Right lobe of liver (tissue), 4 donors: ENCODE data around the gene SURF1.

Source experiments
- POLR2A ChIP-seq: fragments of 450-650 bp; IDR thresholded peaks from one replicate; pipeline ENCODE4 v1.6.1; 2017; ENCODE audit warnings: antibody characterized with exemption, mild to moderate bottlenecking
- TF ChIP-seq, protein P1 (sequence below), 4 donors: fragments of 200-600 bp in 3 of 4; fragments of 450-650 bp in 1 of 4; IDR thresholded peaks; one replicate each; pipeline versions ENCODE4 v1.5.1 to v1.8.0; 2016 to 2022; ENCODE audit warnings: antibody characterized with exemption in 4 of 4, mild to moderate bottlenecking in 2 of 4
- donor health status: DM: no; HTN: no; CAD: no.
- donor health status: DM: no; HTN: no; CAD: no.
- donor health status: DM: no; HTN: yes; CAD: no.

GRCh38 chr9:133387680-133388079, 31.4 kb upstream of the SURF1 start:
- TF ChIP-seq, protein P1, sequence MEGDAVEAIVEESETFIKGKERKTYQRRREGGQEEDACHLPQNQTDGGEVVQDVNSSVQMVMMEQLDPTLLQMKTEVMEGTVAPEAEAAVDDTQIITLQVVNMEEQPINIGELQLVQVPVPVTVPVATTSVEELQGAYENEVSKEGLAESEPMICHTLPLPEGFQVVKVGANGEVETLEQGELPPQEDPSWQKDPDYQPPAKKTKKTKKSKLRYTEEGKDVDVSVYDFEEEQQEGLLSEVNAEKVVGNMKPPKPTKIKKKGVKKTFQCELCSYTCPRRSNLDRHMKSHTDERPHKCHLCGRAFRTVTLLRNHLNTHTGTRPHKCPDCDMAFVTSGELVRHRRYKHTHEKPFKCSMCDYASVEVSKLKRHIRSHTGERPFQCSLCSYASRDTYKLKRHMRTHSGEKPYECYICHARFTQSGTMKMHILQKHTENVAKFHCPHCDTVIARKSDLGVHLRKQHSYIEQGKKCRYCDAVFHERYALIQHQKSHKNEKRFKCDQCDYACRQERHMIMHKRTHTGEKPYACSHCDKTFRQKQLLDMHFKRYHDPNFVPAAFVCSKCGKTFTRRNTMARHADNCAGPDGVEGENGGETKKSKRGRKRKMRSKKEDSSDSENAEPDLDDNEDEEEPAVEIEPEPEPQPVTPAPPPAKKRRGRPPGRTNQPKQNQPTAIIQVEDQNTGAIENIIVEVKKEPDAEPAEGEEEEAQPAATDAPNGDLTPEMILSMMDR (IDR thresholded peaks at IDR 0.05) = no peak
- TF ChIP-seq POLR2A = no peak
